ENCODE results near the gene COBL. TPM values are rescaled to one million over a fixed set of nuclear protein-coding genes. Genes with fewer than 3 reads are reported as not detected.

The COBL gene
- total and polyA plus RNA-seq, 2 of the 4 experiments (the other 2 are of a cell fraction) = under 0.01 TPM; not detected in 1

DNA sequence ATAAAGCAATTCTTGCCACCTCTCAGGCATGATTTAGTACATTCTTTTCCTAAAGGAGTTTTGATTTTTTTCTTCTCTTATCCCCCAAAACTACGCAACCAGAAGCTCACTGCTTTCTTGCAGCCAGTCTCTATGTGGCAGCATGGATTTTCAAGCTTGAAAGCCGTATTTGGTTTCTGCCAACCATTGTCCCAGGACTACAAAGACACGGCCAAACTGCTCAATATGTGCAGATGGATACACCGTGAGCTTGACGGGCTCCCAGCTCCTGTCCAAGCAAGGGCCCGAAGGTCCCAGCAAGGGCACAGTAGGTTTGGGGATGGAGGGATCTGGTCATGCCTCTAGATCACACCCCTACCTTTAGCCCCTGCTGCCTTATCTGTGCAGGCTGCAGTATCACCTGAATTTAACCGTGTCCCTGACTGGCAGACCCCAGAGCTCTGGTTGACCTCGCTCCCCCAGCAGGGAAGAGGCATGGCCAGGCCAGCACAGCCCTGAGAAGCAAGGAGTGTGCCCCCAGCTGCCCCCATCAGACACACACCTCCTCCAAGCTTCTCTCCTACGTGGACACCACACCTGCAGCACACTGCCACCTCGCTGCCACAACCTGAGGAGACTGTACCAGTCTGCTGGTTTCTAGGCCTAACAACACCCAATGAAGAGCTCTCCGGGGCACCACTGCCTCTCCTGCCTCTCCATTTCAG lies 86.8 kb downstream of the COBL start:
- dilution Hi-C loops (cut with HindIII; ENCODE audit: low sequenced_read_pairs, unreplicated experiment) = no loop called here
- Histone ChIP-seq H2BK120ac (ENCODE audit: low read depth, low read length) (no peak overlapping the region), H4K8ac (ENCODE audit: low read depth in 2 of 2, low read length in 2 of 2) (no peak overlapping the region), H3K4me1 (ENCODE audit: control insufficient read depth, insufficient read depth, low read length) (no peaks in the 10 kb centered on the region), H3K9me3 (ENCODE audit: control insufficient read depth, insufficient read depth, low read length) (no peaks in the 10 kb centered on the region), H3K56ac (ENCODE audit: extremely low read depth, insufficient read depth, low read length) (no peak overlapping the region), H4K20me1 (ENCODE audit: insufficient read depth, low read length) (no peaks in the 10 kb centered on the region), H3K27me3 (ENCODE audit: control insufficient read depth, insufficient read depth, low read length) (no peaks in the 10 kb centered on the region), H2BK15ac (ENCODE audit: low read depth, low read length) (no peak overlapping the region), H3K9ac (ENCODE audit: low read depth, low read length) (no peak overlapping the region), H3K9me1 (ENCODE audit: insufficient read depth, low read length) (no peaks in the 10 kb centered on the region), H3K79me1 (ENCODE audit: low read depth in 1 of 2, low read length in 2 of 2) (no peaks in the 10 kb centered on the region), H3K4ac (ENCODE audit: low read depth, low read length) (no peak overlapping the region), H2AFZ (replicated peaks; ENCODE audit: low read length, poor library complexity) (no peak overlapping the region), H2AK5ac (ENCODE audit: low read depth, low read length) (no peak overlapping the region), H4K91ac (ENCODE audit: insufficient read depth, low read depth, low read length) (no peak overlapping the region), H3K4me3 (ENCODE audit: insufficient read depth, low read depth, low read length) (no peak overlapping the region), H3K4me2 (ENCODE audit: low read depth, low read length) (no peak overlapping the region), H2AK9ac (replicated peaks; ENCODE audit: low read depth, low read length, poor library complexity) (no peak overlapping the region), H3K14ac (replicated peaks; ENCODE audit: low read depth, low read length) (no peak overlapping the region), H2BK5ac (ENCODE audit: low read depth, low read length, poor library complexity, severe bottlenecking) (no peak overlapping the region), H3K27ac (ENCODE audit: insufficient read depth, low read length) (no peak overlapping the region), H2BK20ac (ENCODE audit: low read depth, low read length) (no peak overlapping the region), H3K23ac (ENCODE audit: low read depth, low read length) (no peak overlapping the region), H3K36me3 (ENCODE audit: control insufficient read depth, insufficient read depth, low read length) (no peaks in the 10 kb centered on the region), H4K5ac (ENCODE audit: low read depth, low read length) (no peak overlapping the region), H3K18ac (ENCODE audit: low read depth, low read length) (no peak overlapping the region)
- intact Hi-C loops (cut with micrococcal nuclease) = no loop called here
- in situ Hi-C loops (cut with MboI; ENCODE audit: low sequenced_read_pairs) = no loop called here
- ChIA-PET POLR2A (ENCODE audit: unreplicated experiment) (no interaction called here), CTCF (no interaction called here)
- ATAC-seq (ENCODE audit: low read depth) (no peak), DNase-seq (no peak)
- BruUV-seq (replicated peaks) = no TSS peak
- TF ChIP-seq RAD21 (IDR thresholded peaks at IDR 0.05; ENCODE audit: low read length) (no peak), MAFK (IDR thresholded peaks at IDR 0.05; ENCODE audit: low read depth, low read length) (no peak), BHLHE40 (IDR thresholded peaks at IDR 0.05; ENCODE audit: low read depth, low read length) (no peak), RFX5 (IDR thresholded peaks at IDR 0.05; ENCODE audit: low read depth, low read length) (no peak), CHD1 (IDR thresholded peaks at IDR 0.05; ENCODE audit: low read depth, low read length) (no peak), POLR2A (IDR thresholded peaks at IDR 0.05; ENCODE audit: low read depth, low read length) (no peak), FOS (IDR thresholded peaks at IDR 0.05; ENCODE audit: low read depth, low read length) (no peak), NFE2L2 (IDR thresholded peaks at IDR 0.05; ENCODE audit: low read depth, low read length) (no peak), MXI1 (IDR thresholded peaks at IDR 0.05; ENCODE audit: borderline replicate concordance, low read depth, low read length) (no peak), SMC3 (IDR thresholded peaks at IDR 0.05; ENCODE audit: low read depth, low read length) (no peak), MAZ (IDR thresholded peaks at IDR 0.05; ENCODE audit: borderline replicate concordance, low read depth, low read length) (no peak), CEBPB (IDR thresholded peaks at IDR 0.05; ENCODE audit: low read depth, low read length) (no peak)
- TF ChIP-seq, protein P1, sequence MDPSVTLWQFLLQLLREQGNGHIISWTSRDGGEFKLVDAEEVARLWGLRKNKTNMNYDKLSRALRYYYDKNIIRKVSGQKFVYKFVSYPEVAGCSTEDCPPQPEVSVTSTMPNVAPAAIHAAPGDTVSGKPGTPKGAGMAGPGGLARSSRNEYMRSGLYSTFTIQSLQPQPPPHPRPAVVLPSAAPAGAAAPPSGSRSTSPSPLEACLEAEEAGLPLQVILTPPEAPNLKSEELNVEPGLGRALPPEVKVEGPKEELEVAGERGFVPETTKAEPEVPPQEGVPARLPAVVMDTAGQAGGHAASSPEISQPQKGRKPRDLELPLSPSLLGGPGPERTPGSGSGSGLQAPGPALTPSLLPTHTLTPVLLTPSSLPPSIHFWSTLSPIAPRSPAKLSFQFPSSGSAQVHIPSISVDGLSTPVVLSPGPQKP (IDR thresholded peaks at IDR 0.05; ENCODE audit: borderline replicate concordance, low read depth, low read length) = no peak
- TF ChIP-seq, protein P2, sequence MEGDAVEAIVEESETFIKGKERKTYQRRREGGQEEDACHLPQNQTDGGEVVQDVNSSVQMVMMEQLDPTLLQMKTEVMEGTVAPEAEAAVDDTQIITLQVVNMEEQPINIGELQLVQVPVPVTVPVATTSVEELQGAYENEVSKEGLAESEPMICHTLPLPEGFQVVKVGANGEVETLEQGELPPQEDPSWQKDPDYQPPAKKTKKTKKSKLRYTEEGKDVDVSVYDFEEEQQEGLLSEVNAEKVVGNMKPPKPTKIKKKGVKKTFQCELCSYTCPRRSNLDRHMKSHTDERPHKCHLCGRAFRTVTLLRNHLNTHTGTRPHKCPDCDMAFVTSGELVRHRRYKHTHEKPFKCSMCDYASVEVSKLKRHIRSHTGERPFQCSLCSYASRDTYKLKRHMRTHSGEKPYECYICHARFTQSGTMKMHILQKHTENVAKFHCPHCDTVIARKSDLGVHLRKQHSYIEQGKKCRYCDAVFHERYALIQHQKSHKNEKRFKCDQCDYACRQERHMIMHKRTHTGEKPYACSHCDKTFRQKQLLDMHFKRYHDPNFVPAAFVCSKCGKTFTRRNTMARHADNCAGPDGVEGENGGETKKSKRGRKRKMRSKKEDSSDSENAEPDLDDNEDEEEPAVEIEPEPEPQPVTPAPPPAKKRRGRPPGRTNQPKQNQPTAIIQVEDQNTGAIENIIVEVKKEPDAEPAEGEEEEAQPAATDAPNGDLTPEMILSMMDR (conservative IDR thresholded peaks at IDR 0.05; ENCODE audit: low read depth, low read length) = no peak
- TF ChIP-seq, protein P3, sequence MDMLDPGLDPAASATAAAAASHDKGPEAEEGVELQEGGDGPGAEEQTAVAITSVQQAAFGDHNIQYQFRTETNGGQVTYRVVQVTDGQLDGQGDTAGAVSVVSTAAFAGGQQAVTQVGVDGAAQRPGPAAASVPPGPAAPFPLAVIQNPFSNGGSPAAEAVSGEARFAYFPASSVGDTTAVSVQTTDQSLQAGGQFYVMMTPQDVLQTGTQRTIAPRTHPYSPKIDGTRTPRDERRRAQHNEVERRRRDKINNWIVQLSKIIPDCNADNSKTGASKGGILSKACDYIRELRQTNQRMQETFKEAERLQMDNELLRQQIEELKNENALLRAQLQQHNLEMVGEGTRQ (IDR thresholded peaks at IDR 0.05; ENCODE audit: low read depth, low read length) = no peak
- 38% methylated on average over 1 of the region's 11 CpGs; no CpG with 5 or more reads in 1 of the 2 experiments for WGBS, 2 experiments (ENCODE audit: extremely low coverage in 2 of 2, insufficient read length in 1 of 2)

All from IMR-90 (cell line).